A673 (cell line): Measurements from ENCODE around the gene ATP11C. TPM values are rescaled to one million over a fixed set of nuclear protein-coding genes. Genes with fewer than 3 reads are reported as not detected.
"Not testable (repeated sequence)": the region's sequence is repeated elsewhere in the genome, so short reads cannot be mapped to it uniquely, and the experiment has no call there.

Experiments used
- BruUV-seq: library from RNA; stranded (reverse); fragments of 400-500 nt; replicated peaks from 2 replicates; lab custom pipeline; 2021; lab: Mats Ljungman, UMichigan
- CTCF ChIA-PET: fragments of 300-600 bp; sonication (Branson Sonifier 250); formaldehyde crosslinking; loops from one replicate; lab custom pipeline; 2022; ENCODE audit warnings: antibody characterized with exemption; lab: Charles Lee
- POLR2A ChIA-PET: fragments of 300-600 bp; sonication (Branson Sonifier 250); formaldehyde crosslinking; loops from one replicate; lab custom pipeline; 2022; ENCODE audit warnings: antibody characterized with exemption; ENCODE audit not compliant: low non-redundant PET; lab: Charles Lee
- DNase-seq: peaks from one replicate; pipeline ENCODE4 v3.0.0-alpha.2; 2015; ENCODE audit warnings: low spot score
- H3K27ac ChIP-seq: fragments of 200-600 bp; sonication (generic); 2 replicates; pipeline ENCODE4 v1.5.1; 2016; ENCODE audit warnings: mixed run types, low read depth, mild to moderate bottlenecking, mixed read lengths, antibody characterized with exemption, low read length; ENCODE audit not compliant: poor library complexity, severe bottlenecking
- H3K27me3 ChIP-seq: fragments of 200-600 bp; sonication (generic); replicated peaks from 2 replicates; pipeline ENCODE4 v1.6.1; 2017; ENCODE audit warnings: mixed run types, low read depth, mild to moderate bottlenecking, mixed read lengths, antibody characterized with exemption, low read length; ENCODE audit not compliant: insufficient read depth, poor library complexity
- H3K36me3 ChIP-seq: fragments of 200-600 bp; sonication (generic); 2 replicates; pipeline ENCODE4 v1.6.1; 2016; ENCODE audit warnings: mixed run types, mild to moderate bottlenecking, mixed read lengths, antibody characterized with exemption, low read length; ENCODE audit not compliant: insufficient read depth, poor library complexity, severe bottlenecking
- H3K4me1 ChIP-seq: fragments of 200-600 bp; sonication (generic); 2 replicates; pipeline ENCODE4 v1.6.1; 2017; ENCODE audit warnings: mixed run types, mild to moderate bottlenecking, mixed read lengths, antibody characterized with exemption, low read length; ENCODE audit not compliant: insufficient read depth, poor library complexity, severe bottlenecking
- H3K4me3 ChIP-seq: fragments of 200-600 bp; sonication (generic); 2 replicates; pipeline ENCODE4 v1.5.1; 2016; ENCODE audit warnings: low read depth, mixed run types, mild to moderate bottlenecking, mixed read lengths, low read length; ENCODE audit not compliant: poor library complexity, severe bottlenecking
- H3K9me3 ChIP-seq: fragments of 200-600 bp; sonication (generic); 2 replicates; pipeline ENCODE4 v1.6.1; 2016; ENCODE audit warnings: mixed run types, low read depth, mild to moderate bottlenecking, mixed read lengths, antibody characterized with exemption, low read length; ENCODE audit not compliant: poor library complexity, severe bottlenecking
- EZH2 ChIP-seq: fragments of 200-600 bp; sonication (generic); IDR thresholded peaks from 2 replicates; pipeline ENCODE4 v1.6.1; 2017; ENCODE audit warnings: borderline replicate concordance, low read depth, mild to moderate bottlenecking, mixed read lengths, antibody characterized with exemption, low read length; ENCODE audit not compliant: poor library complexity, severe bottlenecking
- intact Hi-C: fragments of 100-400 bp; cut with micrococcal nuclease; formaldehyde crosslinking; loops from one replicate; pipeline ENCODE4 v1.10.0; 2022; ENCODE audit not compliant: unreplicated experiment
- total RNA-seq: library from RNA; stranded (reverse); gene quantifications from 2 replicates; pipeline ENCODE4 v1.2.3, GENCODE V29; 2021
- TF ChIP-seq, protein P1 (sequence below): fragments of 300-800, 200-600 bp; sonication (generic); conservative IDR thresholded peaks from 2 replicates; pipeline ENCODE4 v1.5.1; 2017; ENCODE audit warnings: low read depth, mild to moderate bottlenecking, antibody characterized with exemption, low read length, moderate library complexity, mixed read lengths

ATP11C gene
- total RNA-seq, 1 experiment from 2014 or later: 93.1 TPM

DNA sequence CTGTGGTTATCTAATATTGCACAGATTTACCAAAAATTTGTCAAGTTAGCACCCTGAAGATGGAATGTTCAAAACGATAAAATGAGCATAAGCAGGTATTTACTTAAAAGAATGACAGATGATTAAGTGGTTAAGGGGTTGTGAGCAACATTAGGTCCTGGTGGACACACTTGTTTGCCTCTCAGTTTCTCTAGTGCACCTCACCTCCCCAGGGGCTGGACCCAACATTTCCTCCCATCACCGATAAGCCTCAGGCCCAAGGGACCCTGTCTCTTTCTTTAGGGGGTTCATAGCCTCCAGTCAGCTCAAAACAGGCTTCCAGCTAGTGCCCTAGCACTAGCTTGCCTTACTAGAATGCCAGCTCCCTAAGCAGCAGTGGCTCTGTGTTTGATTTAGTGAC, 88.0 kb downstream of the ATP11C start:
- TF ChIP-seq, protein P1, sequence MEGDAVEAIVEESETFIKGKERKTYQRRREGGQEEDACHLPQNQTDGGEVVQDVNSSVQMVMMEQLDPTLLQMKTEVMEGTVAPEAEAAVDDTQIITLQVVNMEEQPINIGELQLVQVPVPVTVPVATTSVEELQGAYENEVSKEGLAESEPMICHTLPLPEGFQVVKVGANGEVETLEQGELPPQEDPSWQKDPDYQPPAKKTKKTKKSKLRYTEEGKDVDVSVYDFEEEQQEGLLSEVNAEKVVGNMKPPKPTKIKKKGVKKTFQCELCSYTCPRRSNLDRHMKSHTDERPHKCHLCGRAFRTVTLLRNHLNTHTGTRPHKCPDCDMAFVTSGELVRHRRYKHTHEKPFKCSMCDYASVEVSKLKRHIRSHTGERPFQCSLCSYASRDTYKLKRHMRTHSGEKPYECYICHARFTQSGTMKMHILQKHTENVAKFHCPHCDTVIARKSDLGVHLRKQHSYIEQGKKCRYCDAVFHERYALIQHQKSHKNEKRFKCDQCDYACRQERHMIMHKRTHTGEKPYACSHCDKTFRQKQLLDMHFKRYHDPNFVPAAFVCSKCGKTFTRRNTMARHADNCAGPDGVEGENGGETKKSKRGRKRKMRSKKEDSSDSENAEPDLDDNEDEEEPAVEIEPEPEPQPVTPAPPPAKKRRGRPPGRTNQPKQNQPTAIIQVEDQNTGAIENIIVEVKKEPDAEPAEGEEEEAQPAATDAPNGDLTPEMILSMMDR: no peak
- TF ChIP-seq EZH2: no peak
- CTCF ChIA-PET: no interaction called here
- Histone ChIP-seq H3K4me3 (no peak overlapping the region), H3K27ac (peak overlapping the region; percentile 25), H3K9me3 (no peaks in the 10 kb centered on the region), H3K4me1 (peaks cover 25% of the 10 kb centered on the region), H3K36me3 (no peaks in the 10 kb centered on the region), H3K27me3 (no peaks in the 10 kb centered on the region)
- POLR2A ChIA-PET: no interaction called here
- no peak for DNase-seq
- no TSS peak for BruUV-seq
- intact Hi-C loops: no loop called here

DNA sequence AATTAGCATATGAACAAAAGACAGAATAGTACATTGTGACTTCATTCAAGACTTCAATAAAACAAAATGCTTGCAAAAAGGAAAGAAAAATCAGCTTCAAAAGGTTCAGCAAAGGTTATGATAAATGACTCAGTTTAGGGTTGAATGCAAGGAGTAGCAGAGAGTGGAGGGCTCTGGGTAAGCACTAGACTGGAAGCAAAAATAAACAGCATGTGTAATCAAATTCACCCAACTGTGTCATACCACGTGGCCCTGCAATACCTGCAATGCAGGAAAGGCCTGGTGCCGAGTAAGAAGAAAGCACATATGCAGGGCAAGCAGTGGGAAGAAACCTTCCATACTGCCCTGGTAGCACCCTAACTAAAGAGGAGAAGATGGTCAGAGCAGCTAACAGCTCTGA, 88.7 kb downstream of the ATP11C start:
- Histone ChIP-seq H3K27ac (no peak overlapping the region), H3K36me3 (no peaks in the 10 kb centered on the region), H3K27me3 (no peaks in the 10 kb centered on the region), H3K4me3 (no peak overlapping the region), H3K4me1 (peaks cover 25% of the 10 kb centered on the region), H3K9me3 (no peaks in the 10 kb centered on the region)
- BruUV-seq: no TSS peak
- no peak for DNase-seq
- intact Hi-C loops: no loop called here
- ChIA-PET CTCF (no interaction called here), POLR2A (no interaction called here)
- no peak for TF ChIP-seq EZH2
- TF ChIP-seq, protein P1: no peak

DNA sequence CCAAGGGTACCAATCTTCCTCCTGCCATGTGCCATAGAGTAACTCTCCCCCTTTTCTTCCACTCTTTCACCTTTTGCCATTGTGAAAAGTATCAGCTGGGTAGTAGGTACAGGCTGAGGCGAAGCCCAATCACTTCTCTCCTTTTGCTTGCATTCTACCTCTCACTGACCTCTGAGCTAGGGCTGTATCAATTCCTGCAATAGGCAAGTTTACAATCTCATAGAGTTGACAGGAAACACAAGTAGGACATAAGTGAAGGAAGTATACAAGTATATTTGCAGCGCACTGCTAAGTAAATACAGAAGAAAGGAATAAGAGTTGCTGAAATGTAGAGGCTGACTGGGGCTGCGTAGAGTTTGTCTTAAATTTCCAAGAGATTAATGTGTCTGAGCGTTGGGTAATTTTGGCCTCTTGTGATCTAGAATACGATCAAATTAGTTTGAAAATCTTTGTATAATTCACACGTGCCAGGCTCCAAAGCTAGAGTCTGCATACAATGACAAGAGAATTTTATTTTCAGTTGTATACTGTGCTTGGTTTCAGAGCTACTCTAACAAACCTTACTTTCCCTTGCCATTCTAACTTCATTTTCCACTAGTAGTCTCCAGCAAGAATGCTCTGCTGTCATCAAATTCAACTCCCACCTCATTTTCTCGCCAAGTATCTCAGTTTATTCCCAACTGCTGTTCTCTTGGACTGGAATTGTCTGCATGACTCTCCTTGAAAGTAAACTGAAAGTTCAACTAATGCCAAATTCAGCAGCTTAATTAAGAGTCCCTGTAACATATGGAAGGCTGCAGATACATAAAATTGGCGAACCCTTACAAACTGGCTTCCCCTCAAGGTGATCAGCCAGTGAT, 90.3 kb downstream of the ATP11C start:
- intact Hi-C loops: no loop called here
- TF ChIP-seq, protein P1: no peak
- TF ChIP-seq EZH2: no peak
- Histone ChIP-seq H3K27ac (no peak overlapping the region), H3K9me3 (peaks cover 4% of the 10 kb centered on the region), H3K27me3 (no peaks in the 10 kb centered on the region), H3K4me1 (peaks cover 25% of the 10 kb centered on the region), H3K4me3 (no peak overlapping the region), H3K36me3 (no peaks in the 10 kb centered on the region)
- no peak for DNase-seq
- ChIA-PET CTCF (no interaction called here), POLR2A (no interaction called here)
- BruUV-seq: no TSS peak

DNA sequence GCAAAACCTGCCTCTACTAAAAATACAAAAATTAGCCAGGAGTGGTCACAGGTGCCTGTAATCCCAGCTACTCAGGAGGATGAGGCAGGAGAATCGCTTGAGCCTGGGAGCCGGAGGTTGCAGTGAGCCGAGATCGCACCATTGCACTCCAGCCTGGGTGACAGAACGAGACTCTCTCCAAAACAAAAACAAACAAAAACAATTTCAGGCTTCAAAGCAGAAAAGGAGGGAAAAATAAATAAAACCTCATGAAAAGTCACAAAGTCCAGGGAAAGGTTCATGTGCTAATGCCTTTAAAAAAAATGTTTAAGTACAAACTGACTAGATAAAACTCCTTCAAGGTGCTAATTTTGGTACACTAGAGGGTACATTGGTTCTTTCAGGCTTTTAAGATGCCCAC, 96.5 kb downstream of the ATP11C start:
- DNase-seq, H3K36me3 ChIP-seq, BruUV-seq, H3K27ac ChIP-seq, H3K27me3 ChIP-seq, H3K9me3 ChIP-seq, CTCF ChIA-PET, intact Hi-C loops, POLR2A ChIA-PET, H3K4me3 ChIP-seq: not testable (repeated sequence)
- peaks cover 41% of the 10 kb centered on the region for H3K4me1 ChIP-seq
